ENCODE data around the gene ZIC5.

GRCh38 chr13:99982731-99983498 lies 11.3 kb upstream of the ZIC5 start:
- TF ChIP-seq, protein P1, sequence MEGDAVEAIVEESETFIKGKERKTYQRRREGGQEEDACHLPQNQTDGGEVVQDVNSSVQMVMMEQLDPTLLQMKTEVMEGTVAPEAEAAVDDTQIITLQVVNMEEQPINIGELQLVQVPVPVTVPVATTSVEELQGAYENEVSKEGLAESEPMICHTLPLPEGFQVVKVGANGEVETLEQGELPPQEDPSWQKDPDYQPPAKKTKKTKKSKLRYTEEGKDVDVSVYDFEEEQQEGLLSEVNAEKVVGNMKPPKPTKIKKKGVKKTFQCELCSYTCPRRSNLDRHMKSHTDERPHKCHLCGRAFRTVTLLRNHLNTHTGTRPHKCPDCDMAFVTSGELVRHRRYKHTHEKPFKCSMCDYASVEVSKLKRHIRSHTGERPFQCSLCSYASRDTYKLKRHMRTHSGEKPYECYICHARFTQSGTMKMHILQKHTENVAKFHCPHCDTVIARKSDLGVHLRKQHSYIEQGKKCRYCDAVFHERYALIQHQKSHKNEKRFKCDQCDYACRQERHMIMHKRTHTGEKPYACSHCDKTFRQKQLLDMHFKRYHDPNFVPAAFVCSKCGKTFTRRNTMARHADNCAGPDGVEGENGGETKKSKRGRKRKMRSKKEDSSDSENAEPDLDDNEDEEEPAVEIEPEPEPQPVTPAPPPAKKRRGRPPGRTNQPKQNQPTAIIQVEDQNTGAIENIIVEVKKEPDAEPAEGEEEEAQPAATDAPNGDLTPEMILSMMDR (IDR thresholded peaks at IDR 0.05) = no peak
- TF ChIP-seq POLR2A (IDR thresholded peaks at IDR 0.05) = no peak

All from body of pancreas (tissue), 4 donors.